Ascending aorta (tissue), 2 donors: ENCODE data around the gene BRINP1. TPM values are rescaled to one million over a fixed set of nuclear protein-coding genes. Genes with fewer than 3 reads are reported as not detected.
A peak's percentile ranks its signal among the peaks of the same experiment; 100 is the strongest.

ENCODE experiments used
- DNase-seq, 2 donors: peaks; one replicate each; pipeline ENCODE4 v3.0.0-alpha.2; 2019; ENCODE audit warnings: low spot score in 2 of 2
- H3K27ac ChIP-seq, 2 donors: fragments of 200-600 bp; sonication (generic); one replicate each; pipeline ENCODE4 v1.5.1; 2016 to 2017; ENCODE audit warnings: mild to moderate bottlenecking in 1 of 2
- H3K27me3 ChIP-seq: fragments of 200-600 bp; sonication (generic); one replicate; pipeline ENCODE4 v1.5.1; 2017
- H3K36me3 ChIP-seq, 2 donors: fragments of 200-600 bp; sonication (generic); one replicate each; pipeline ENCODE4 v1.5.1; 2016
- H3K4me1 ChIP-seq, 2 donors: fragments of 200-600 bp; sonication (generic); one replicate each; pipeline ENCODE4 v1.5.1; 2016 to 2017; ENCODE audit warnings: mild to moderate bottlenecking in 1 of 2
- H3K4me3 ChIP-seq, 2 donors: fragments of 200-600 bp; sonication (generic); one replicate each; pipeline ENCODE4 v1.5.1; 2016 to 2017; ENCODE audit warnings: mild to moderate bottlenecking in 1 of 2
- H3K9me3 ChIP-seq, 2 donors: fragments of 200-600 bp; sonication (generic); one replicate each; pipeline ENCODE4 v1.5.1; 2016
- intact Hi-C: fragments of 100-400 bp; cut with DNase I; formaldehyde crosslinking; loops from one replicate; pipeline ENCODE4 v1.15.1; 2023
- total RNA-seq: library from RNA; depleted of rRNA; stranded (reverse); fragments of >200 nt; gene quantifications from one replicate; pipeline ENCODE4 v1.1.0, GENCODE V29; 2016
- TF ChIP-seq, protein P1 (sequence below), 3 experiments: fragments of 200-600 bp in 2 of 3; fragments of 450-650 bp in 1 of 3; sonication (generic) in 2 of 3; IDR thresholded peaks; one replicate each; pipeline ENCODE4 v1.5.1; 2016 to 2019; ENCODE audit warnings: antibody characterized with exemption in 3 of 3, mild to moderate bottlenecking in 1 of 3, moderate library complexity in 1 of 3

The BRINP1 gene
- total RNA-seq, 1 donor from 2014 or later, result not detected

DNA sequence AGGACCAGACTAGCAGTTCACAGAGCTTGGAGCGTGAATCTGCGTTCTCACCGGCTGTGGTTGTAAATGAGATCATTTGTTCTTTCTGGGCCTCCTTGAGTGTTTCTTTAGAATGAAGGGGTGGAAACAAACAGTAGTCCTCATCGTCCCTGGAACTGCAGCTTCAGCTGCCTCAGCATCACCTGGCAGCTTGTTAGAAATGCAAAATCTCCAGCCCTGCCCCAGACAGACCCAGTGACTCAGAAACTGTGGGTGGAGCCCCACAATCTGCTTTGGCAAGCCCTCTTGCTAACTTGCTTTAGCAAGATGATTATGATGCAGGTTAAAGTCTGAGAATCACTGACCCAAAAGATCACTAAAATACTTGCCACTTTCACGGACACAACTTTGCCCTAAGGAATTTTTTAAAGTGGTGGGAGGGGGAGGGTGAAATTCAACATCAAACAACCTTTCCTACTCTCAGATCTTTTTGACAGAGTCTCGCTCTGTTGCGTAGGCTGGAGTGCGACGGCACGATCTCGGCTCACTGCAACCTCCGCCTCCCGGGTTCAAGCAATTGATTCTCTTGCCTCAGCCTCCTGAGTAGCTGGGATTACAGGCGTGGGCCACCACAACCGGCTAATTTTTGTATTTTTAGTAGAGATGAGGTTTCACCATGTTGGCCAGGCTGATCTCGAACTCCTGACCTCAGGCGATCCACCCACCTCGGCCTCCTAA is 86.0 kb downstream of the BRINP1 start:
- Histone ChIP-seq H3K27me3 (no peaks in the 10 kb centered on the region), H3K9me3 (no peaks in the 10 kb centered on the region), H3K27ac (no peak overlapping the region), H3K4me3 (no peak overlapping the region), H3K4me1 (no peaks in the 10 kb centered on the region), H3K36me3 (no peaks in the 10 kb centered on the region)
- TF ChIP-seq, protein P1, sequence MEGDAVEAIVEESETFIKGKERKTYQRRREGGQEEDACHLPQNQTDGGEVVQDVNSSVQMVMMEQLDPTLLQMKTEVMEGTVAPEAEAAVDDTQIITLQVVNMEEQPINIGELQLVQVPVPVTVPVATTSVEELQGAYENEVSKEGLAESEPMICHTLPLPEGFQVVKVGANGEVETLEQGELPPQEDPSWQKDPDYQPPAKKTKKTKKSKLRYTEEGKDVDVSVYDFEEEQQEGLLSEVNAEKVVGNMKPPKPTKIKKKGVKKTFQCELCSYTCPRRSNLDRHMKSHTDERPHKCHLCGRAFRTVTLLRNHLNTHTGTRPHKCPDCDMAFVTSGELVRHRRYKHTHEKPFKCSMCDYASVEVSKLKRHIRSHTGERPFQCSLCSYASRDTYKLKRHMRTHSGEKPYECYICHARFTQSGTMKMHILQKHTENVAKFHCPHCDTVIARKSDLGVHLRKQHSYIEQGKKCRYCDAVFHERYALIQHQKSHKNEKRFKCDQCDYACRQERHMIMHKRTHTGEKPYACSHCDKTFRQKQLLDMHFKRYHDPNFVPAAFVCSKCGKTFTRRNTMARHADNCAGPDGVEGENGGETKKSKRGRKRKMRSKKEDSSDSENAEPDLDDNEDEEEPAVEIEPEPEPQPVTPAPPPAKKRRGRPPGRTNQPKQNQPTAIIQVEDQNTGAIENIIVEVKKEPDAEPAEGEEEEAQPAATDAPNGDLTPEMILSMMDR (IDR thresholded peaks at IDR 0.05), result no peak
- no peak for DNase-seq
- intact Hi-C loops, result loop anchor here (10.0 kb wide), 2 partner anchors 688 to 758 kb away; no protein-coding TSS in a partner anchor

DNA sequence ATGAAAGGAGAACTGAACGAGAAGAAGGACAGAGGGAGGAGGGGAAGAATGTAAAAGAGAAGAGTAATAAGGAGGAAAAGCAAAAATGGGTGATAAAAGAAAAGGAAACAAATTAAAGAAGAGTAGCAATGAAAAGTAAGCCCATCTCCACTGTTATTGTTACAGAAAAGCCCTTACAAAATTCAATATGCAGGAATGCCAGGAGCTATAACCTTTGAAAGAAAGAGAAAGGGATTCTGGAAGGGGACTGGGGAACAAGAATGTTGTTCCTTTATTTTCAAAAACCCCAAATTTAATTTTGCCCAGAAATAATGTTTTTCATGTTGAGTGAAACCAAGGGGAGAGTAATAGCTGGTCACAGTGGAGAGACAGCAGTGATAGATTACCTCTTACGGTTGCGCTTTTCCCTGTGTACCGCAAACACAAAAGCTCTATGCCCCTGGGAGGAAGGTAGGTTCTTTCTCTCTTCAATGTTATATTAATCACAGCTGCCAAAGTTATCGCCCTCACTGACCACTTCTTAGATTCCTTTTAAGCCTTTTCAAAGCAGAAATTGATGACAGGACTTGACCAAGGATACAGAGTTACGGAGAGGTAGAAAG is 86.7 kb downstream of the BRINP1 start:
- no peak for DNase-seq
- Histone ChIP-seq H3K4me3 (no peak overlapping the region), H3K4me1 (no peaks in the 10 kb centered on the region), H3K27ac (no peak overlapping the region), H3K27me3 (no peaks in the 10 kb centered on the region), H3K36me3 (no peaks in the 10 kb centered on the region), H3K9me3 (no peaks in the 10 kb centered on the region)
- intact Hi-C loops, result loop anchor here (10.0 kb wide), 2 partner anchors 688 to 758 kb away; no protein-coding TSS in a partner anchor
- TF ChIP-seq, protein P1 (IDR thresholded peaks at IDR 0.05), result no peak

GRCh38 chr9:119280740-119281485 is 88.3 kb downstream of the BRINP1 start:
- Histone ChIP-seq H3K4me3 (no peak overlapping the region), H3K27ac (no peak overlapping the region), H3K4me1 (no peaks in the 10 kb centered on the region), H3K9me3 (no peaks in the 10 kb centered on the region), H3K36me3 (no peaks in the 10 kb centered on the region), H3K27me3 (no peaks in the 10 kb centered on the region)
- intact Hi-C loops, result loop anchor here (10.0 kb wide), 2 partner anchors 686 to 756 kb away; no protein-coding TSS in a partner anchor
- no peak for DNase-seq
- TF ChIP-seq, protein P1 (IDR thresholded peaks at IDR 0.05), result no peak

DNA sequence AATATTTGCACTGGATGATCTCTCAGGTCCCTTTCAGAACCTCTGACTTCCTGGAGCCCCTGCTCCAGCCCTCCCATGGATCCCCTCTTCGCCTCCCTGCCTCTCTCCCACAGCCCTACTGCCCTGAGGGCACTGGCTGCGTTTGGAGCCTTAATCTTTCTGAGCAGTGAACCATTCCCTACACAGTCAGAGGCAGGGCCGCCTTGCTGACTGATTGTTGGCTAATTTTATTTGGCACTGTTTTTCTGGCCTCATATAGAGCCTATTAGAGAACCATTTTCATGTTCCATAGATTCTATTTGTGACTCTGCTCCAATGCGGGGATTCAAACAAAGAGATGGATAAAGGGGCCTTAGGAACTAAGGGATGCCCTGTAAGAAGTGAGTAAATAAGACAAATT is 91.1 kb downstream of the BRINP1 start:
- Histone ChIP-seq H3K9me3 (no peaks in the 10 kb centered on the region), H3K27me3 (no peaks in the 10 kb centered on the region), H3K36me3 (no peaks in the 10 kb centered on the region), H3K4me3 (no peak overlapping the region), H3K27ac (no peak overlapping the region), H3K4me1 (peaks cover 0 to 4% of the 10 kb centered on the region in 2 donors)
- intact Hi-C loops, result no loop called here
- TF ChIP-seq, protein P1 (IDR thresholded peaks at IDR 0.05), result no peak
- no peak for DNase-seq

- no peaks in the 10 kb centered on the region for H3K36me3 ChIP-seq
- H3K27ac ChIP-seq, result peak overlapping the region in 1 of 2 donors; percentile 4
- peaks cover 0 to 4% of the 10 kb centered on the region in 2 donors for H3K4me1 ChIP-seq
- intact Hi-C loops, result no loop called here
- no peaks in the 10 kb centered on the region for H3K9me3 ChIP-seq
- TF ChIP-seq, protein P1 (IDR thresholded peaks at IDR 0.05), result no peak
- H3K4me3 ChIP-seq, result no peak overlapping the region
- no peak for DNase-seq
- H3K27me3 ChIP-seq, result no peaks in the 10 kb centered on the region
Measured at GRCh38 chr9:119273984-119274665, 95.1 kb downstream of the BRINP1 start.
